GM10266 (cell line): ENCODE results near the gene TOGARAM2.

Experiments used
- DNase-seq: peaks from one replicate; pipeline ENCODE4 v3.0.0; 2012; ENCODE audit errors: extremely low spot score
- CTCF ChIP-seq: IDR thresholded peaks from 2 replicates; pipeline ENCODE4 v1.5.1; 2012; ENCODE audit warnings: mild to moderate bottlenecking, low read depth; ENCODE audit not compliant: control insufficient read depth, insufficient read depth; ENCODE audit errors: missing control alignments

The TOGARAM2 gene

GRCh38 chr2:28982381-28982950, 1.4 kb downstream of the TOGARAM2 start:
- TF ChIP-seq CTCF = no peak
- no peak for DNase-seq

- no peak for TF ChIP-seq CTCF
- no peak for DNase-seq
Measured at GRCh38 chr2:28986429-28986828, 5.3 kb downstream of the TOGARAM2 start.

- TF ChIP-seq CTCF = no peak
Measured at GRCh38 chr2:28989973-28990372, 8.9 kb downstream of the TOGARAM2 start.

GRCh38 chr2:28990445-28990844, 9.3 kb downstream of the TOGARAM2 start:
- TF ChIP-seq CTCF = no peak
- no peak for DNase-seq

More at GRCh38 chr2:28989973-28990372, 8.9 kb downstream of the TOGARAM2 start:
- DNase-seq = no peak

GRCh38 chr2:28991021-28991420, 9.9 kb downstream of the TOGARAM2 start:
- DNase-seq = no peak
- TF ChIP-seq CTCF = no peak

GRCh38 chr2:28991460-28991859, 10.4 kb downstream of the TOGARAM2 start:
- TF ChIP-seq CTCF = no peak
- no peak for DNase-seq

GRCh38 chr2:28993206-28993960, 12.3 kb downstream of the TOGARAM2 start:
- no peak for DNase-seq
- TF ChIP-seq CTCF = no peak
